Bronchial smooth muscle cell (primary cell): Measurements from ENCODE around the gene PCDHGB3. TPM values are rescaled to one million over a fixed set of nuclear protein-coding genes. Genes with fewer than 3 reads are reported as not detected.

Source experiments
- total RNA-seq: library from RNA; depleted of rRNA; stranded (reverse); fragments of >200 nt; gene quantifications from 2 replicates; pipeline ENCODE4 v1.2.1, GENCODE V29; 2014

PCDHGB3 gene
- total RNA-seq, 1 donor from 2014 or later: 5.4 TPM

GRCh38 chr5:141407790-141408505 lies 37.9 kb downstream of the PCDHGB3 start, which contains the start of gene PCDHGB6:
Gene PCDHGB6 (plus strand): TSS chr5:141408021. CDS start chr5:141408203, 182 bp downstream.

GRCh38 chr5:141412854-141413539 lies 43.0 kb downstream of the PCDHGB3 start, which contains the start of gene PCDHGA10:
Gene PCDHGA10 (plus strand): TSS chr5:141412987. CDS start chr5:141413176, 189 bp downstream.

GRCh38 chr5:141417494-141418172 lies 47.6 kb downstream of the PCDHGB3 start, which contains the start of gene PCDHGB7:
Gene PCDHGB7 (plus strand): TSS chr5:141417677. CDS start chr5:141417860, 183 bp downstream.

GRCh38 chr5:141420855-141421488 lies 50.9 kb downstream of the PCDHGB3 start, which contains the start of gene PCDHGA11:
Gene PCDHGA11 (plus strand): TSS chr5:141421051. CDS start chr5:141421228, 177 bp downstream.

Other genes starting within 250 kb of the PCDHGB3 start
- gene PCDHB4, start 248.4 kb upstream of the PCDHGB3 start, total RNA-seq: 0.94 TPM in 1 of 2 replicates, not detected in the other
- 0.32 and 3.3 TPM in 2 replicates for gene PCDHB5, start 235.0 kb upstream of the PCDHGB3 start, total RNA-seq
- 0.16 and 0.17 TPM in 2 replicates for gene PCDHB6, start 220.2 kb upstream of the PCDHGB3 start, total RNA-seq
- 0.32 and 0.60 TPM in 2 replicates for gene PCDHB7, start 197.6 kb upstream of the PCDHGB3 start, total RNA-seq
- gene PCDHB8, start 192.5 kb upstream of the PCDHGB3 start, total RNA-seq: 0.32 and 0.69 TPM in 2 replicates
- 0.16 and 2.1 TPM in 2 replicates for gene PCDHB16, start 187.9 kb upstream of the PCDHGB3 start, total RNA-seq
- gene PCDHB9, start 183.1 kb upstream of the PCDHGB3 start, total RNA-seq: 0.16 and 0.69 TPM in 2 replicates
- 0.47 and 1.4 TPM in 2 replicates for gene PCDHB10, start 177.9 kb upstream of the PCDHGB3 start, total RNA-seq
- gene PCDHB11, start 170.6 kb upstream of the PCDHGB3 start, total RNA-seq: 0.16 and 0.69 TPM in 2 replicates
- 0.16 and 0.86 TPM in 2 replicates for gene PCDHB12, start 161.5 kb upstream of the PCDHGB3 start, total RNA-seq
- gene PCDHB13, start 156.3 kb upstream of the PCDHGB3 start, total RNA-seq: 0.32 and 0.94 TPM in 2 replicates
- gene PCDHB14, start 146.9 kb upstream of the PCDHGB3 start, total RNA-seq: 0.63 and 2.6 TPM in 2 replicates
- 0.32 and 0.60 TPM in 2 replicates for gene PCDHB15, start 124.8 kb upstream of the PCDHGB3 start, total RNA-seq
- gene SLC25A2, start 66.2 kb upstream of the PCDHGB3 start, total RNA-seq: 0.32 TPM in 1 of 2 replicates, not detected in the other
- 67.1 and 89.5 TPM in 2 replicates for gene TAF7, start 49.5 kb upstream of the PCDHGB3 start, total RNA-seq
- 1.3 and 1.9 TPM in 2 replicates for gene PCDHGA1, start 39.7 kb upstream of the PCDHGB3 start, total RNA-seq
- gene PCDHGA2, start 31.5 kb upstream of the PCDHGB3 start, total RNA-seq: 2.3 and 4.9 TPM in 2 replicates
- gene PCDHGA3, start 26.4 kb upstream of the PCDHGB3 start, total RNA-seq: 1.0 and 1.9 TPM in 2 replicates
- 1.5 and 3.8 TPM in 2 replicates for gene PCDHGB1, start 20.1 kb upstream of the PCDHGB3 start, total RNA-seq
- gene PCDHGA4, start 15.2 kb upstream of the PCDHGB3 start, total RNA-seq: 1.1 and 4.7 TPM in 2 replicates
- 3.0 and 4.1 TPM in 2 replicates for gene PCDHGB2, start 10.2 kb upstream of the PCDHGB3 start, total RNA-seq
- 1.6 and 2.0 TPM in 2 replicates for gene PCDHGA5, start 6.1 kb upstream of the PCDHGB3 start, total RNA-seq
- 2.4 and 3.9 TPM in 2 replicates for gene PCDHGA6, start 3.6 kb downstream of the PCDHGB3 start, total RNA-seq
- gene PCDHGA7, start 12.5 kb downstream of the PCDHGB3 start, total RNA-seq: 5.7 and 11.5 TPM in 2 replicates
- gene PCDHGB4, start 17.5 kb downstream of the PCDHGB3 start, total RNA-seq: 26.7 and 34.0 TPM in 2 replicates
- 3.5 and 4.4 TPM in 2 replicates for gene PCDHGA8, start 22.4 kb downstream of the PCDHGB3 start, total RNA-seq
- gene PCDHGB5, start 27.7 kb downstream of the PCDHGB3 start, total RNA-seq: 33.0 and 33.1 TPM in 2 replicates
- 2.9 and 3.8 TPM in 2 replicates for gene PCDHGA9, start 32.5 kb downstream of the PCDHGB3 start, total RNA-seq
- gene PCDHGB6, start 37.8 kb downstream of the PCDHGB3 start, total RNA-seq: 3.0 and 3.7 TPM in 2 replicates
- 2.3 and 7.1 TPM in 2 replicates for gene PCDHGA10, start 42.7 kb downstream of the PCDHGB3 start, total RNA-seq
- gene PCDHGB7, start 47.4 kb downstream of the PCDHGB3 start, total RNA-seq: 5.2 and 9.9 TPM in 2 replicates
- 7.0 and 12.0 TPM in 2 replicates for gene PCDHGA11, start 50.8 kb downstream of the PCDHGB3 start, total RNA-seq
- 7.4 and 15.8 TPM in 2 replicates for gene PCDHGA12, start 60.3 kb downstream of the PCDHGB3 start, total RNA-seq
- gene PCDHGC3, start 105.7 kb downstream of the PCDHGB3 start, total RNA-seq: 55.5 and 158 TPM in 2 replicates
- gene PCDHGC4, start 114.8 kb downstream of the PCDHGB3 start, total RNA-seq: 3.2 and 3.3 TPM in 2 replicates
- gene PCDHGC5, start 118.8 kb downstream of the PCDHGB3 start, total RNA-seq: 3.5 and 4.4 TPM in 2 replicates
- 17.9 and 23.5 TPM in 2 replicates for gene DIAPH1, start 248.8 kb downstream of the PCDHGB3 start, total RNA-seq